Measurements from ENCODE around the gene ASH1L. TPM values are rescaled to one million over a fixed set of nuclear protein-coding genes. Genes with fewer than 3 reads are reported as not detected.

ASH1L gene
- total and polyA plus RNA-seq, 9 of the 15 experiments (the other 6 are each of a cell fraction or from before 2014, with no cell fraction given) = 2.0 to 23.3 (median 14.6) TPM

DNA sequence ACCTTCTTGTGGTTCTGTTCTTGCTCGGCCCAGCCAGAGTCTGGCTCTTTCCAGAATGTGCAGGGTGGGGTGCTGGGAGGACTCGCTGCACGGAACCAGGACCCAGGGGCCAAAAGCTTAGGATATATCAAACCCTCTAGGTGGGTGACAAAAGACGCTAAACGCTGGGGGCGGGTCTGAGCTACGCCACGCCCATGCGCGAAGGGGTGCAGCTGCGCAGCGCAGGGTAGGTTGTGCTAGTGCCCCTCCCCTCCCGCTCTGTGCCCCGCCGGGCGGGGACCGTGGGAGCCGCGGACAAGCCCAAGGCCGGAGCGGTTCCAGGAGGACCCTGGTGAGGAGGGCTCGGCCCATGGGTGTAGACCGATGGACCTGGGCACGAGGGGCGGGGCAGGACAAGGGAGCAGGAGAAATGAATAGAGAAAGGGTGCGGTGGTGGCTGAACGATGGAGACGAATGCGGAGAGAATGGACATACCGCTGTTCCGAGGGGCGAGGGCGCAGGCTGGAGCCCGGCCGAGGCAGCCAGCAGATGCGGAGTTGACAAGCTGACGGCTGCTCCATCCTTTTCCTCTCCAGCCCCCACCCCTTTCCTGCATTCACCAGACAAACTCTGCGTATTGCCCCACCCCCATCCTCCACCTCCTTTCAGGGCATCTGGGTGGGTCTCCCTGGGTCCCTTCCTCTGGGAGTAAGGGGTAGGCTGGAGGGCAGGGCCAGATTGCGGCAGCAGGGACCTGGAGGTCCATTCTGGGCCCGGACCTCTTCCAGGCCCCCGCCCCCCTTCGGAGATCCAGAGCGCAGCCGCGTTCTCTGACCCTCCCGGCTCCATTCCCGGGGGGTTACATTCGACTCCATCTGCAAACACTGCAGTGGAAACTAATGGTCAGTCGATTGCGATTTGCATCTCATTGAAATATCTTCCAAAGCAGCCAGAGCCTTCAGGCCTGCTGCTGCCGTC lies 241.7 kb downstream of the ASH1L start, which contains the start of gene RUSC1 (continued):
- no peak for TF ChIP-seq HNRNPK (IDR thresholded peaks at IDR 0.05; ENCODE audit: low read depth, low read length, poor library complexity, severe bottlenecking)
- TF ChIP-seq RBM15 (IDR thresholded peaks at IDR 0.05; ENCODE audit: insufficient read depth, low read length) = no peak
- no peak for TF ChIP-seq TRIM24 (IDR thresholded peaks at IDR 0.05)
- no peak for TF ChIP-seq CBX1 (IDR thresholded peaks at IDR 0.05; ENCODE audit: low read depth)
- TF ChIP-seq, protein P1, sequence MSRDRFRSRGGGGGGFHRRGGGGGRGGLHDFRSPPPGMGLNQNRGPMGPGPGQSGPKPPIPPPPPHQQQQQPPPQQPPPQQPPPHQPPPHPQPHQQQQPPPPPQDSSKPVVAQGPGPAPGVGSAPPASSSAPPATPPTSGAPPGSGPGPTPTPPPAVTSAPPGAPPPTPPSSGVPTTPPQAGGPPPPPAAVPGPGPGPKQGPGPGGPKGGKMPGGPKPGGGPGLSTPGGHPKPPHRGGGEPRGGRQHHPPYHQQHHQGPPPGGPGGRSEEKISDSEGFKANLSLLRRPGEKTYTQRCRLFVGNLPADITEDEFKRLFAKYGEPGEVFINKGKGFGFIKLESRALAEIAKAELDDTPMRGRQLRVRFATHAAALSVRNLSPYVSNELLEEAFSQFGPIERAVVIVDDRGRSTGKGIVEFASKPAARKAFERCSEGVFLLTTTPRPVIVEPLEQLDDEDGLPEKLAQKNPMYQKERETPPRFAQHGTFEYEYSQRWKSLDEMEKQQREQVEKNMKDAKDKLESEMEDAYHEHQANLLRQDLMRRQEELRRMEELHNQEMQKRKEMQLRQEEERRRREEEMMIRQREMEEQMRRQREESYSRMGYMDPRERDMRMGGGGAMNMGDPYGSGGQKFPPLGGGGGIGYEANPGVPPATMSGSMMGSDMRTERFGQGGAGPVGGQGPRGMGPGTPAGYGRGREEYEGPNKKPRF (IDR thresholded peaks at IDR 0.05; ENCODE audit: low read depth, low read length) = no peak
- no peak for TF ChIP-seq ZNF639 (CRISPR knock-in tag; conservative IDR thresholded peaks at IDR 0.05 in 1 of 2, IDR thresholded peaks at IDR 0.05 in 1 of 2)
- no peak for TF ChIP-seq FOS (IDR thresholded peaks at IDR 0.05; ENCODE audit: extremely low read depth, insufficient read length)
- TF ChIP-seq NR0B1 (IDR thresholded peaks at IDR 0.05; ENCODE audit: partially characterized antibody) = no peak
- no peak for TF ChIP-seq HNRNPUL1 (IDR thresholded peaks at IDR 0.05; ENCODE audit: low read length)
- TF ChIP-seq FUS (optimal IDR thresholded peaks at IDR 0.05; ENCODE audit: low read depth, low read length) = no peak
- no peak for TF ChIP-seq HIVEP1 (CRISPR knock-in tag; IDR thresholded peaks at IDR 0.05)
- no peak for TF ChIP-seq TCF7L2 (IDR thresholded peaks at IDR 0.05; ENCODE audit: low read depth, low read length)
- no peak for TF ChIP-seq ZFPM2 (CRISPR knock-in tag; IDR thresholded peaks at IDR 0.05)
- no peak for TF ChIP-seq FOXK2 (conservative IDR thresholded peaks at IDR 0.05 in 1 of 2, IDR thresholded peaks at IDR 0.05 in 1 of 2; ENCODE audit: low read depth in 2 of 2)
- TF ChIP-seq FOXJ2 (tag; IDR thresholded peaks at IDR 0.05) = no peak
- no peak for TF ChIP-seq CTCFL (IDR thresholded peaks at IDR 0.05; ENCODE audit: borderline replicate concordance, insufficient read depth, low read depth, low read length, poor library complexity, severe bottlenecking)
- no peak for TF ChIP-seq CBX5 (IDR thresholded peaks at IDR 0.05; ENCODE audit: borderline replicate concordance, low read depth)
- TF ChIP-seq DMBX1 (CRISPR knock-in tag; IDR thresholded peaks at IDR 0.05; ENCODE audit: borderline replicate concordance) = no peak
- TF ChIP-seq ZNF282 (CRISPR knock-in tag; IDR thresholded peaks at IDR 0.05) = no peak
- TF ChIP-seq PRMT5 (CRISPR knock-in tag; IDR thresholded peaks at IDR 0.05) = no peak
